Measurements from ENCODE around the gene TNFRSF4.

The TNFRSF4 gene

DNA sequence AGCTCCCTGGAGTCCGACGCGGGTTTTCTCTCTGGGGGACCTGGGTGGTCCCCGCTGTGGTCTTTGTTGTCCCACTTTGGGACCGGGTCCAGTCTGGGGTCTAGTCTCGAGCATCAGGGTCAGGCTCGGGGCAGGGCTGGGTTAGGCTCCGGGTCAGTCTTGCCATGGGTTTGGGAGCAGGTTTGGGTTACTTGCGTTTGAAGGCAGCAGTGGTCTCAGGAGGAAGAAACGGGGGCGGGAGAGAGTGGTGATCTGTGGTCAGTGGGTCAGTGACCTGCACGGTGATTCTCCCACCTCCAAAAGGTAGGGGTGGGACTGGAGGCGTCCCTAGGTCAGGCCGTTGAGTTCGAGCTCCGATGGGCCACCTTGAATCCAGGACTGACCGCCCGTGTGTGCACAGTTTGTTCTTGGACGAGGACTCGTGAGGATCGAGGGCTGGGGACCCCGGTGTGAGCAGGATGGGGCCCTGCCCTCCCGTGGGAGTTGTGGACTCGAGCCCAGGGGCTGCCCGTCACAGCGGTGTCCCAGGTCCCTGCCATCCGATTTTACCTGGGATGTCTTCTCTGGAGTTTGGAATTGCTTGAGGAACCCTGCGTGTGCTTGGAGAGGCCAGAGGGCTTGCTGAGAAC lies 20.3 kb upstream of the TNFRSF4 start:
- H3K27ac ChIP-seq = peak overlapping the region; percentile 81
- POLR2A ChIA-PET (ENCODE audit: low non-redundant PET) = interaction anchor here (0.5 kb wide), 1 partner anchor 23 kb away, joined by 6 read pairs; no protein-coding TSS in a partner anchor
- DNase-seq (ENCODE audit: low spot score) = no peak
- TF ChIP-seq, protein P1, sequence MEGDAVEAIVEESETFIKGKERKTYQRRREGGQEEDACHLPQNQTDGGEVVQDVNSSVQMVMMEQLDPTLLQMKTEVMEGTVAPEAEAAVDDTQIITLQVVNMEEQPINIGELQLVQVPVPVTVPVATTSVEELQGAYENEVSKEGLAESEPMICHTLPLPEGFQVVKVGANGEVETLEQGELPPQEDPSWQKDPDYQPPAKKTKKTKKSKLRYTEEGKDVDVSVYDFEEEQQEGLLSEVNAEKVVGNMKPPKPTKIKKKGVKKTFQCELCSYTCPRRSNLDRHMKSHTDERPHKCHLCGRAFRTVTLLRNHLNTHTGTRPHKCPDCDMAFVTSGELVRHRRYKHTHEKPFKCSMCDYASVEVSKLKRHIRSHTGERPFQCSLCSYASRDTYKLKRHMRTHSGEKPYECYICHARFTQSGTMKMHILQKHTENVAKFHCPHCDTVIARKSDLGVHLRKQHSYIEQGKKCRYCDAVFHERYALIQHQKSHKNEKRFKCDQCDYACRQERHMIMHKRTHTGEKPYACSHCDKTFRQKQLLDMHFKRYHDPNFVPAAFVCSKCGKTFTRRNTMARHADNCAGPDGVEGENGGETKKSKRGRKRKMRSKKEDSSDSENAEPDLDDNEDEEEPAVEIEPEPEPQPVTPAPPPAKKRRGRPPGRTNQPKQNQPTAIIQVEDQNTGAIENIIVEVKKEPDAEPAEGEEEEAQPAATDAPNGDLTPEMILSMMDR (conservative IDR thresholded peaks at IDR 0.05; ENCODE audit: low read depth) = no peak
- CTCF ChIA-PET = no interaction called here

DNA sequence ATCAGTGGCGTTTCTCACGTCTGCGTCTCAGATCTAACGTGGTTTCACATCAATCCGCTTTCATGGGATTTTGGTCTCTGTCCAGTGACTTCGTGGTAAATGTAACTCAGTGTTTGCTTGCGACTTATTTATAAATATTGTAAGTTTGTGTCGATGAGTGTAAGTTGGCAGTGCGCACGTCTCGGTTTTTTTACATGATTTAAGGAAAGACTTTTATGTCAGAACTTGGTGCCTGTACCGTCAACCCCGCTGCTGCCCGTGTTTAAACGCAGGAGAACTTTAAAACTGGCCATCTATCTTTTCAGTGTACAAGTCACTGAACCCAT lies 19.6 kb upstream of the TNFRSF4 start:
- H3K27ac ChIP-seq = peak overlapping the region; percentile 81
- POLR2A ChIA-PET (ENCODE audit: low non-redundant PET) = no interaction called here

DNA sequence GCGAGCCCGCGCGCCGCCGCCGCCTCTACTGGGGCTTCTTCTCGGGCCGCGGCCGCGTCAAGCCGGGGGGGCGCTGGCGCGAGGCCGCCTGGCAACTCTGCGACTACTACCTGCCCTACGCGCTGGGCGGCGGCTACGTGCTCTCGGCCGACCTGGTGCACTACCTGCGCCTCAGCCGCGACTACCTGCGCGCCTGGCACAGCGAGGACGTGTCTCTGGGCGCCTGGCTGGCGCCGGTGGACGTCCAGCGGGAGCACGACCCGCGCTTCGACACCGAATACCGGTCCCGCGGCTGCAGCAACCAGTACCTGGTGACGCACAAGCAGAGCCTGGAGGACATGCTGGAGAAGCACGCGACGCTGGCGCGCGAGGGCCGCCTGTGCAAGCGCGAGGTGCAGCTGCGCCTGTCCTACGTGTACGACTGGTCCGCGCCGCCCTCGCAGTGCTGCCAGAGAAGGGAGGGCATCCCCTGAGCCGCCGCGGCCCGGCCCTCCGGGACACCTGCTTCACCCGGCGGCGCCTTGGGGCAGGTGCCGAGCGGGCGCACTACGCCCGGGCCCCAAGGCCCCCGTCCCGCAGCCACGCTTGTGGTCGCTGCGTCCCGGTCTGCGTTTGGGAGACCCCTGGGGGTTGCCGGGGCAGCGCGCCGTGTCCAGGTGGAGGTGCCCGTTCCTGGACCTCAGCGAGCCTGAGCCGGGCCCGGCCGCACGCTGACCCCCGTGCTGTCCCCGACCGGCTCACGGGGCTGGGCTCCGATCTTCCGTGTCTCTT lies 19.0 kb upstream of the TNFRSF4 start:
- POLR2A ChIA-PET (ENCODE audit: low non-redundant PET) = no interaction called here
- TF ChIP-seq, protein P1 (conservative IDR thresholded peaks at IDR 0.05; ENCODE audit: low read depth) = no peak
- CTCF ChIA-PET = no interaction called here
- H3K27ac ChIP-seq = peak overlapping the region; percentile 81
- no peak for DNase-seq (ENCODE audit: low spot score)

More for the DNA sequence above, 19.6 kb upstream of the TNFRSF4 start:
- DNase-seq (ENCODE audit: low spot score) = no peak
- TF ChIP-seq, protein P1 (conservative IDR thresholded peaks at IDR 0.05; ENCODE audit: low read depth) = no peak
- CTCF ChIA-PET = no interaction called here

DNA sequence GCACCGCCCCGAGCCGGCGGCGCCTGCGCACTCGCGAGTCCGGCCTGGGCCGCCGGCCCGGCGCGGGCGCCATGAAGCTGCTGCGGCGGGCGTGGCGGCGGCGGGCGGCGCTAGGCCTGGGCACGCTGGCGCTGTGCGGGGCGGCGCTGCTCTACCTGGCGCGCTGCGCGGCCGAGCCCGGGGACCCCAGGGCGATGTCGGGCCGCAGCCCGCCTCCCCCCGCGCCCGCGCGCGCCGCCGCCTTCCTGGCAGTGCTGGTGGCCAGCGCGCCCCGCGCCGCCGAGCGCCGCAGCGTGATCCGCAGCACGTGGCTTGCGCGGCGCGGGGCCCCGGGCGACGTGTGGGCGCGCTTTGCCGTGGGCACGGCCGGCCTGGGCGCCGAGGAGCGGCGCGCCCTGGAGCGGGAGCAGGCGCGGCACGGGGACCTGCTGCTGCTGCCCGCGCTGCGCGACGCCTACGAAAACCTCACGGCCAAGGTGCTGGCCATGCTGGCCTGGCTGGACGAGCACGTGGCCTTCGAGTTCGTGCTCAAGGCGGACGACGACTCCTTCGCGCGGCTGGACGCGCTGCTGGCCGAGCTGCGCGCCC lies 18.3 kb upstream of the TNFRSF4 start, which contains the start of gene B3GALT6:
Gene B3GALT6 (plus strand): TSS at position 30 of the 588 bp plus-strand sequence. CDS start 42 bp downstream, at position 72.
- peak within 1 kb of the TSS; percentile 81 for H3K27ac ChIP-seq
- TF ChIP-seq, protein P1 (conservative IDR thresholded peaks at IDR 0.05; ENCODE audit: low read depth) = no peak
- no peak for DNase-seq (ENCODE audit: low spot score)
- ChIA-PET POLR2A (ENCODE audit: low non-redundant PET) (no interaction called here), CTCF (no interaction called here)

- ChIA-PET POLR2A (ENCODE audit: low non-redundant PET) (interaction anchor here (0.7 kb wide), 1 partner anchor 40 kb away, joined by 3 read pairs; no protein-coding TSS in a partner anchor), CTCF (interaction anchor here (0.5 to 2.2 kb wide), 5 partner anchors 16 to 127 kb away, joined by 3 to 14 read pairs (median 4); no protein-coding TSS in a partner anchor)
- peak; percentile 99 for DNase-seq (ENCODE audit: low spot score)
- peak within 1 kb of the TSS; percentile 81 for H3K27ac ChIP-seq
- TF ChIP-seq, protein P1 (conservative IDR thresholded peaks at IDR 0.05; ENCODE audit: low read depth) = no peak
Measured at GRCh38 chr1:1231400-1232207, 17.7 kb upstream of the TNFRSF4 start, which contains the start of gene SDF4. Gene SDF4 (minus strand): TSS chr1:1232001. CDS start chr1:1228772, 3,229 bp downstream.
